Esophagus squamous epithelium (tissue), 5 donors: ENCODE measurements around the gene KCNMA1. TPM values are rescaled to one million over a fixed set of nuclear protein-coding genes. Genes with fewer than 3 reads are reported as not detected.
A peak's percentile ranks its signal among the peaks of the same experiment; 100 is the strongest.

ENCODE experiments used
- DNase-seq: peaks from one replicate; lab custom pipeline; 2025; lab: John Stamatoyannopoulos, UW
- H3K27ac ChIP-seq, 4 donors: fragments of 200-600 bp; sonication (generic); one replicate each; pipeline ENCODE4 v1.5.1; 2016 to 2019; ENCODE audit warnings: mild to moderate bottlenecking in 1 of 4
- H3K27me3 ChIP-seq, 4 donors: fragments of 200-600 bp; sonication (generic); 1 replicate in 3 of 4; 2 replicates in 1 of 4; pipeline versions ENCODE4 v1.5.1 to v1.6.0; 2017 to 2021; ENCODE audit warnings: antibody characterized with exemption in 1 of 4
- H3K36me3 ChIP-seq, 3 donors: fragments of 200-600 bp; sonication (generic); one replicate each; pipeline ENCODE4 v1.5.1; 2016 to 2019
- H3K4me1 ChIP-seq, 3 donors: fragments of 200-600 bp; sonication (generic); one replicate each; pipeline ENCODE4 v1.5.1; 2017 to 2019
- H3K4me3 ChIP-seq, 4 donors: fragments of 200-600 bp; sonication (generic); 1 replicate in 3 of 4; 2 replicates in 1 of 4; pipeline ENCODE4 v1.5.1; 2016 to 2019; ENCODE audit warnings: mild to moderate bottlenecking in 2 of 4, moderate library complexity in 1 of 4
- H3K9me3 ChIP-seq, 3 donors: fragments of 200-600 bp; sonication (generic); one replicate each; pipeline ENCODE4 v1.5.1; 2016 to 2019
- POLR2A ChIP-seq, 4 donors: fragments of 450-650 bp; IDR thresholded peaks; one replicate each; pipeline ENCODE4 v1.6.1; 2017; ENCODE audit warnings: antibody characterized with exemption in 4 of 4, mild to moderate bottlenecking in 4 of 4, moderate library complexity in 3 of 4
- WGBS, 2 donors: methylation state at CpG; one replicate each; pipeline ENCODE4 v1.1.5; 2018; 5-methylcytosine and 5-hydroxymethylcytosine counted together
- intact Hi-C: fragments of 100-400 bp; cut with DNase I; formaldehyde crosslinking; loops from one replicate; pipeline ENCODE4 v1.15.0; 2022
- total RNA-seq, 4 donors: library from RNA; depleted of rRNA; stranded (reverse); fragments of >200 nt; gene quantifications; one replicate each; pipeline ENCODE4 v1.1.0, GENCODE V29; 2016
- TF ChIP-seq, protein P1 (sequence below), 6 experiments: fragments of 450-650 bp in 4 of 6; fragments of 200-600 bp in 2 of 6; sonication (generic) in 2 of 6; IDR thresholded peaks; one replicate each; pipeline ENCODE4 v1.5.1; 2016 to 2019; ENCODE audit warnings: antibody characterized with exemption in 6 of 6, mild to moderate bottlenecking in 4 of 6, moderate library complexity in 4 of 6
- donor health status: DM: yes; HTN: yes; CAD: no.

Gene KCNMA1
- total RNA-seq, 4 donors from 2014 or later: 7.5 to 74.2 (median 18.0) TPM

DNA sequence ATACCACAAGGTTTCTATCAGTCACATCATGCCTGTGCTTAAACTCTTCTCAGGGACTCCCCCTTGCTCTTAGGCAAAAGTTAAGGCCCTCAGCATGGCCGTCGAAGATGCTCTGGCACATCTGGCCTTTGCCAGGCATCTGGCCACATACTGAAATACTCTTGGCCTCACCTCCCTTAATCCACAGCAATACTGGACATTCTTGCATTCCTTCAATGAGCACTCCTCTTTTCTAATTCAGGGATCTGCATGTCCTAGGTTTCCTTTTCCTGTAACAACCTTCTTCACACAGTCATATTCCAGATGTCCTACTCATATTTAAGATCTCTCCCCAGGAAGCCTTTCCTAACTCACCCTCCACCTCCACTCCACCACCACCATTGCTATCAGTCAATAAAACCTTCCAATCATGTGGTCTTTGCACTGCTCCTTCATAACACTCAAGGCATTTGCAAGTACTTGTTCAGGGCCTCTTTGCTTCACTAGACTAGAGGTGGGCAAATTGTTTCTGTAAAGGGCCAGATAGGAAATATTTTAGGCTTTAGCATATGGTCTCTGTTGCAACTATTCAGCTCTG is 216.6 kb downstream of the KCNMA1 start:
- no peak for TF ChIP-seq POLR2A (IDR thresholded peaks at IDR 0.05)
- TF ChIP-seq, protein P1, sequence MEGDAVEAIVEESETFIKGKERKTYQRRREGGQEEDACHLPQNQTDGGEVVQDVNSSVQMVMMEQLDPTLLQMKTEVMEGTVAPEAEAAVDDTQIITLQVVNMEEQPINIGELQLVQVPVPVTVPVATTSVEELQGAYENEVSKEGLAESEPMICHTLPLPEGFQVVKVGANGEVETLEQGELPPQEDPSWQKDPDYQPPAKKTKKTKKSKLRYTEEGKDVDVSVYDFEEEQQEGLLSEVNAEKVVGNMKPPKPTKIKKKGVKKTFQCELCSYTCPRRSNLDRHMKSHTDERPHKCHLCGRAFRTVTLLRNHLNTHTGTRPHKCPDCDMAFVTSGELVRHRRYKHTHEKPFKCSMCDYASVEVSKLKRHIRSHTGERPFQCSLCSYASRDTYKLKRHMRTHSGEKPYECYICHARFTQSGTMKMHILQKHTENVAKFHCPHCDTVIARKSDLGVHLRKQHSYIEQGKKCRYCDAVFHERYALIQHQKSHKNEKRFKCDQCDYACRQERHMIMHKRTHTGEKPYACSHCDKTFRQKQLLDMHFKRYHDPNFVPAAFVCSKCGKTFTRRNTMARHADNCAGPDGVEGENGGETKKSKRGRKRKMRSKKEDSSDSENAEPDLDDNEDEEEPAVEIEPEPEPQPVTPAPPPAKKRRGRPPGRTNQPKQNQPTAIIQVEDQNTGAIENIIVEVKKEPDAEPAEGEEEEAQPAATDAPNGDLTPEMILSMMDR (IDR thresholded peaks at IDR 0.05): no peak
- Histone ChIP-seq H3K9me3 (no peaks in the 10 kb centered on the region), H3K27ac (peak overlapping the region in 1 of 4 donors; percentile 21), H3K4me3 (no peak overlapping the region), H3K36me3 (no peaks in the 10 kb centered on the region), H3K27me3 (peaks cover 0 to 34% (median 0%) of the 10 kb centered on the region in 4 donors), H3K4me1 (peaks cover 4 to 39% (median 18%) of the 10 kb centered on the region in 3 donors)
- WGBS, 2 donors: 69 to 92% methylated on average over 2 of the region's 2 CpGs
- intact Hi-C loops: no loop called here
- DNase-seq: no peak

DNA sequence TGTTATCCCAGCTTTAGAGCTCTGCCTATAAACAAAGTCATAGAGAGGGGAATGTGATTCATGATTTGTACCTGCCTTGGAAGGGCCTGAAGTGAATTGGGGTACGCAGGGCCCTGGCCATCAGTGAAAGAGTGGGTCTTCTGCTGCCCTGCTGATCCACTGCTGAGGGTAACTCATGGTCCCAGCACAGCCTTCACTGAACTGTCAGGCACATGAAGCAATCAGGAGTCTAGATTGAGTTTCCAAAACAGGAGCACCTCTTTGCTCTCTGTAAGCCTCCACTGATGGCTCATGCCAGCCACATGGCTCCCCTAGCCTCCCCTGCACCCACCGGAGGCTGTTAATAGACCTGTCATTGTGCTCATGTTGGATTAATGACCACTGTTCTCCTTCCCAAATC is 217.6 kb downstream of the KCNMA1 start:
- H3K27ac ChIP-seq: peak overlapping the region in 2 of 4 donors; percentile 22 to 63
- no peaks in the 10 kb centered on the region for H3K9me3 ChIP-seq
- DNase-seq: no peak
- TF ChIP-seq, protein P1 (IDR thresholded peaks at IDR 0.05): no peak
- TF ChIP-seq POLR2A (IDR thresholded peaks at IDR 0.05): no peak
- intact Hi-C loops: no loop called here
- H3K4me3 ChIP-seq: no peak overlapping the region
- peaks cover 4 to 50% (median 27%) of the 10 kb centered on the region in 3 donors for H3K4me1 ChIP-seq
- 96 to 100% methylated on average over 2 of the region's 2 CpGs for WGBS, 2 donors
- peaks cover 0 to 34% (median 0%) of the 10 kb centered on the region in 4 donors for H3K27me3 ChIP-seq
- no peaks in the 10 kb centered on the region for H3K36me3 ChIP-seq

DNA sequence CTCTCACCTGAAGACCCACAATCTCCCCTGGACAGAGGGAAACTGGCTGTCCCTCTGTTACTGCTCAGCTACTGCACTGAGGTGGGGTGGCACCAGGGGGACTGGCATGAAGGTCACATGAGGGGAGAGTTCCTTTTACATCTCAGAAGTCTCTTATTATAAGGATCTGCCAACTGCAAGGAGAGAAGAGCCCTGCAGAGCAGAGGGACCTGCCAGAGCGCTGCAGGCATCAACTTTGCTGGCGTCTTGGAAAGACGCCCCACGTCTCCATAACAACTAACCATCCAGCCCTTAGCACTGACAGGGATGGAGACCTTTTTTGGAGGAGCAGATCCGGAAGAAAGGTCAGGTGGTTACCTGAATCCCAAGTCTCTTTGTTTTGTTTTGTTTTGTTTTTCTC is 218.6 kb downstream of the KCNMA1 start:
- Histone ChIP-seq H3K4me3 (no peak overlapping the region), H3K9me3 (no peaks in the 10 kb centered on the region), H3K27me3 (peaks cover 0 to 37% (median 0%) of the 10 kb centered on the region in 4 donors), H3K27ac (peak overlapping the region in 3 of 4 donors; percentile 60 to 74 (median 67)), H3K36me3 (no peaks in the 10 kb centered on the region), H3K4me1 (peaks cover 4 to 57% (median 29%) of the 10 kb centered on the region in 3 donors)
- DNase-seq: no peak
- TF ChIP-seq, protein P1 (IDR thresholded peaks at IDR 0.05): no peak
- TF ChIP-seq POLR2A (IDR thresholded peaks at IDR 0.05): no peak
- 28 to 76% methylated on average over 5 of the region's 5 CpGs for WGBS, 2 donors
- intact Hi-C loops: no loop called here

DNA sequence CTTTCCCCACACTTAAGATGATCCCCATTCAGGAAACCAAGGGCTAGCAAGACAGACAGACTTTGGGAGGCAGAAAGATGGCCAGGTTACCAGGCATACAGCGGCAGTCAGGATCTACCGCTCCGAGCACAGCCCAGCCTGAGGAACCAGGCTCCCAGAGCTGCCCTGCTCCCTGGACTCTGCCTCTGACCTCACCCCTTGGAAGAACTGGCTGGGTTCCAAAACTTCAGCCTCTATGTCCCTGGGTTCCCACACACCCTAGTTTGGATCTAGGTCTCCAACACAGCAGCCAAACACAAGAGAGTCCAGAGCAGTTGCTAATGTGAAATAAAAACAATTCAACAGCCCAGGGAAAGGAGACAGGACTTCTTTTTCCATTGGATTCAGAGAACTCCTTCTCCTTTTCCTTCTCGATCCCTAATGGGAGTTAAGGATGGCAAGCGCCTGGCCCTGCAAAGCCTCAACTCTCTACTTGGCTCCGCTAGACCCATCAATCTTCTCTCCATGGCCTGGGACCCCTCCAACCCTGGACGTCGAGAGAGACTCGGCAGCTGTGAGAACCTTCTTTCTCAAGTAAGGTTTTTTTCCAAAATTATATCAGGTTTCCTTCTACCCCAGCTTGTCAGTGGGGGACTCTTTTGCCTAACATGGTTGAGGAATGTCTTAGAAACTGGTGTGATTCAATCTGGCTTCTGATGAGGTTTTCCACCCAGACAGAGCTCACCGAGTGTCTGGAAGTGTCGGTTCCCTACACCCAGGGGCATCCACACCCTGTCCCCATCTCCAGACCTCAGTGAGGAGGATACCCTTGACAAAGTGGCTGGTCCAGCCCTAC is 219.6 kb downstream of the KCNMA1 start:
- Histone ChIP-seq H3K27me3 (peaks cover 0 to 38% (median 0%) of the 10 kb centered on the region in 4 donors), H3K4me1 (peaks cover 4 to 63% (median 29%) of the 10 kb centered on the region in 3 donors), H3K4me3 (no peak overlapping the region), H3K36me3 (no peaks in the 10 kb centered on the region), H3K27ac (peak overlapping the region; percentile 8 to 74 (median 64)), H3K9me3 (no peaks in the 10 kb centered on the region)
- DNase-seq: no peak
- intact Hi-C loops: no loop called here
- TF ChIP-seq, protein P1 (IDR thresholded peaks at IDR 0.05): no peak
- no peak for TF ChIP-seq POLR2A (IDR thresholded peaks at IDR 0.05)
- WGBS, 2 donors: 50 to 69% methylated on average over 9 of the region's 11 CpGs

DNA sequence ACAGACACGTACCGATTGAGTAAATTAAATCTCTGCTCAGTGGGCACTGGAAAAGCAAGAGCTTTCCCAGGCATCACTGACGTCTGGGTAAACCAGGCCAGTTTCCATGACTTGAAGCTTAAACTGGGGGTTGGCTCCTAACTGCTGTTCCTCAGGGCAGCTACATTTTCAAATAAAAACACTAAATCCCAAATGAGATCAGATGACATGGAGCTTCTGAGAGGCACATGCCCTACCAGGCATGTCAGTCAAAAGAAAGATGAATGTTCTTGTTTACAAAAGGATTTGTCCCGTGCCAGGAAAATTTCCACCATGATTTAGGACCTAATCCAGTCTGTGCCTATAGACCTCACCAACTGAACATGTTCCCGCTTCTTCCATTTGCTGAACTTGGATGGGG is 220.2 kb downstream of the KCNMA1 start:
- peak overlapping the region; percentile 9 to 74 (median 64) for H3K27ac ChIP-seq
- no peak for DNase-seq
- H3K4me3 ChIP-seq: no peak overlapping the region
- no peak for TF ChIP-seq POLR2A (IDR thresholded peaks at IDR 0.05)
- TF ChIP-seq, protein P1 (IDR thresholded peaks at IDR 0.05): no peak
- peaks cover 0 to 40% (median 0%) of the 10 kb centered on the region in 4 donors for H3K27me3 ChIP-seq
- 33 to 39% methylated on average over 4 to 5 of the region's 5 CpGs for WGBS, 2 donors
- H3K9me3 ChIP-seq: no peaks in the 10 kb centered on the region
- no peaks in the 10 kb centered on the region for H3K36me3 ChIP-seq
- intact Hi-C loops: no loop called here
- peaks cover 4 to 70% (median 29%) of the 10 kb centered on the region in 3 donors for H3K4me1 ChIP-seq
